Measurements from ENCODE around the gene KIFC1. TPM values are rescaled to one million over a fixed set of nuclear protein-coding genes. Genes with fewer than 3 reads are reported as not detected.

The KIFC1 gene
- total and polyA plus RNA-seq, 9 of the 15 experiments (the other 6 are each of a cell fraction or from before 2014, with no cell fraction given), result 1.3 to 95.2 (median 76.9) TPM

DNA sequence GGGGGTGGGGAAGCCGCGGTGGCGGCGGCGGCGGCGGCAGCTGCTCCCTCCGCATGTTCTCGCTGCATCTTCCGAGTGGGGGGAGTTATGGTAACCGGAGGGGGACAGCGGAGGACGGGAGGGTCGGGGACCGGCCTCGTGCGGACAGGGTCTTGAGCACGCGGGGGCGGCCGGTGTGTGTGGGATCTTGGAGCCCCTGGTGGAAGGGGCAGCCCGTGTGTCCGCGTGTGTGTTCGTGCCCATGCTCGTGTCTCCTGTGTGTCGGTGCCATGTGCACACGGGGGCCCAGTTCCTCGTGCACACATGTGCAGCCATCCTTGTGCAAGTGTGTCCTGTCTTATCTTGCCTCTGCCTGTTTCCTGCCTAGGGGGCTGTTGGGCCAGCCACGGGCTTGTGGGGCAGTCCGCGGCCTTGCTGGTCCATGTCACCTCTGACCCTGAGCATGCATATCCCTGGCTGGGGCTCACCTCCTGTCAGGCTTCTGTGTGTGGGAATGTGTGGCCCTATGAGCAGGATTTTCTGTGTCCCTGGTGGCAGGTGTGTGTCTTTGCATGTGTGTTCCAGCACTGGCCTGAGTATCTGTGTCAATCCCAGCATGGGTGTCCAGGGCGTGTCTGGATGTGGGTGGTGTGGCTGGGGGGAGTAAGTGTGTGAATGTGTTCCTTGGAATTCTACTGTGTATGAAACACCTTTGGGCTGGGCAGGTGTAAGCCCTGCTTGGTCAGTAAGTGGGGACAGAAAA is 36.8 kb downstream of the KIFC1 start (continued):
- TF ChIP-seq, protein P1, sequence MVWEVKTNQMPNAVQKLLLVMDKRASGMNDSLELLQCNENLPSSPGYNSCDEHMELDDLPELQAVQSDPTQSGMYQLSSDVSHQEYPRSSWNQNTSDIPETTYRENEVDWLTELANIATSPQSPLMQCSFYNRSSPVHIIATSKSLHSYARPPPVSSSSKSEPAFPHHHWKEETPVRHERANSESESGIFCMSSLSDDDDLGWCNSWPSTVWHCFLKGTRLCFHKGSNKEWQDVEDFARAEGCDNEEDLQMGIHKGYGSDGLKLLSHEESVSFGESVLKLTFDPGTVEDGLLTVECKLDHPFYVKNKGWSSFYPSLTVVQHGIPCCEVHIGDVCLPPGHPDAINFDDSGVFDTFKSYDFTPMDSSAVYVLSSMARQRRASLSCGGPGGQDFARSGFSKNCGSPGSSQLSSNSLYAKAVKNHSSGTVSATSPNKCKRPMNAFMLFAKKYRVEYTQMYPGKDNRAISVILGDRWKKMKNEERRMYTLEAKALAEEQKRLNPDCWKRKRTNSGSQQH (CRISPR knock-in tag; IDR thresholded peaks at IDR 0.05), result peak; percentile 57; the same call in 1 of the 2 replicates
- TF ChIP-seq NFIX (CRISPR knock-in tag; IDR thresholded peaks at IDR 0.05; ENCODE audit: low read depth), result no peak
- TF ChIP-seq NONO (IDR thresholded peaks at IDR 0.05; ENCODE audit: low read depth in 2 of 2, low read length in 1 of 2), result no peak
- no peak for TF ChIP-seq ZNF239 (CRISPR knock-in tag; IDR thresholded peaks at IDR 0.05)
- no peak for TF ChIP-seq ZNF436 (CRISPR knock-in tag; IDR thresholded peaks at IDR 0.05)
- TF ChIP-seq TRIM24 (IDR thresholded peaks at IDR 0.05), result peak in 1 of 2 experiments; percentile 38; a peak in 1 of 4 replicates
- peak; percentile 99; the same call in 1 of the 2 replicates for TF ChIP-seq E2F5 (CRISPR knock-in tag; IDR thresholded peaks at IDR 0.05)
- peak; percentile 89 for TF ChIP-seq GABPB1 (CRISPR knock-in tag; IDR thresholded peaks at IDR 0.05)
- TF ChIP-seq CXXC5 (CRISPR knock-in tag; IDR thresholded peaks at IDR 0.05), result peak; percentile 60
- peak; percentile 99 for TF ChIP-seq ZNF232 (CRISPR knock-in tag; IDR thresholded peaks at IDR 0.05)
- no peak for TF ChIP-seq ZBTB5 (IDR thresholded peaks at IDR 0.05)
- no peak for TF ChIP-seq TEAD2 (tag; IDR thresholded peaks at IDR 0.05)
- peak; percentile 39; the same call in 1 of the 2 replicates for TF ChIP-seq EP300 (IDR thresholded peaks at IDR 0.05; ENCODE audit: low read length)
- peak; percentile 54 for TF ChIP-seq CBFA2T2 (conservative IDR thresholded peaks at IDR 0.05)
- TF ChIP-seq CTCF (IDR thresholded peaks at IDR 0.05 in 2 of 3, conservative IDR thresholded peaks at IDR 0.05 in 1 of 3; ENCODE audit: insufficient read depth in 2 of 3, low read depth in 1 of 3, low read length in 3 of 3), result peak; percentile 50 to 75 (median 55)
- TF ChIP-seq CEBPB (tag; IDR thresholded peaks at IDR 0.05), result peak; percentile 76
- peak; percentile 38 to 59 for TF ChIP-seq NRF1 (conservative IDR thresholded peaks at IDR 0.05 in 1 of 2, IDR thresholded peaks at IDR 0.05 in 1 of 2)
- TF ChIP-seq BMI1 (IDR thresholded peaks at IDR 0.05; ENCODE audit: low read length), result no peak
- peak in 1 of 2 experiments; percentile 88; a peak in 3 of 4 replicates for TF ChIP-seq MAZ (CRISPR knock-in tag; conservative IDR thresholded peaks at IDR 0.05 in 1 of 2, IDR thresholded peaks at IDR 0.05 in 1 of 2)
- 0 out of 4 replicates have a peak, but pooled peaks of 1 of the 2 experiments have one; percentile 24 for TF ChIP-seq MLLT1 (IDR thresholded peaks at IDR 0.05)
- peak; percentile 71 for TF ChIP-seq ARID1B (IDR thresholded peaks at IDR 0.05)
